ENCODE results near the gene MTA3.

- TF ChIP-seq CTCF (IDR thresholded peaks at IDR 0.05) (no peak), POLR2A (IDR thresholded peaks at IDR 0.05) (no peak), POLR2AphosphoS5 (IDR thresholded peaks at IDR 0.05) (no peak)
These were observed 200.3 kb downstream of the MTA3 start for GRCh38 chr2:42768706-42769256.

Measured in breast epithelium (tissue), 3 donors.